Activated CD8-positive, alpha-beta memory T cell treated with anti-CD3 and anti-CD28 coated beads for 1 hour (primary cell): ENCODE measurements around the gene MAPK4.

Experiments
- DNase-seq, 2 donors: peaks; one replicate each; pipeline ENCODE4 v3.0.0-alpha.2; 2020; ENCODE audit warnings: low read depth in 1 of 2; ENCODE audit errors: extremely low read depth in 1 of 2

MAPK4 gene

GRCh38 chr18:50715919-50716318, 156.0 kb downstream of the MAPK4 start:
- no peak for DNase-seq

- no peak for DNase-seq
These were observed 157.0 kb downstream of the MAPK4 start for GRCh38 chr18:50716902-50717301.

DNA sequence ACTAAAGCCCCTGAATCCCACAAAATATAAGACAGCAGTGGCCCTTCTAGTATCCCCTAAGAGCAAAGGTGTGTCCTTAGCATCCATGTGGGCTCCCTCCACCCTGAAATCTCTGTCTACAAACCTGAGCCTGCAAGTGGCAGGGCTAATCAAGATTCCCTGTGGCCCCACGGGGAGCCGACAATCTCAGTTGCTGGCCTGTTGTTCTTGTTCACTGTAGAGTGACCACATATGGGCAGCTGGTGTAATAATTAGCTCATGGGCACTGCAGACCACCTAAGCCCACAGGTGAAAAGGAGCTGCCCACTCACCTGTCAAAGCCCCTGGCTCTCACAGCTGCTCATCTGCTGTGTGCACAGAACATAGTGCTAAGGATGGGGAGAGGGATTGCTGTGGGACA, 157.7 kb downstream of the MAPK4 start:
- DNase-seq, result no peak

GRCh38 chr18:50719471-50720324, 159.8 kb downstream of the MAPK4 start:
- no peak for DNase-seq

- no peak for DNase-seq
These were observed 160.4 kb downstream of the MAPK4 start for GRCh38 chr18:50720325-50720674.

- no peak for DNase-seq
These were observed 161.1 kb downstream of the MAPK4 start for GRCh38 chr18:50721006-50721405.

- DNase-seq, result no peak
These were observed 161.7 kb downstream of the MAPK4 start for GRCh38 chr18:50721451-50722120.

- no peak for DNase-seq
These were observed 162.4 kb downstream of the MAPK4 start for GRCh38 chr18:50722311-50722710.

GRCh38 chr18:50724751-50725151, 164.9 kb downstream of the MAPK4 start:
- no peak for DNase-seq

DNA sequence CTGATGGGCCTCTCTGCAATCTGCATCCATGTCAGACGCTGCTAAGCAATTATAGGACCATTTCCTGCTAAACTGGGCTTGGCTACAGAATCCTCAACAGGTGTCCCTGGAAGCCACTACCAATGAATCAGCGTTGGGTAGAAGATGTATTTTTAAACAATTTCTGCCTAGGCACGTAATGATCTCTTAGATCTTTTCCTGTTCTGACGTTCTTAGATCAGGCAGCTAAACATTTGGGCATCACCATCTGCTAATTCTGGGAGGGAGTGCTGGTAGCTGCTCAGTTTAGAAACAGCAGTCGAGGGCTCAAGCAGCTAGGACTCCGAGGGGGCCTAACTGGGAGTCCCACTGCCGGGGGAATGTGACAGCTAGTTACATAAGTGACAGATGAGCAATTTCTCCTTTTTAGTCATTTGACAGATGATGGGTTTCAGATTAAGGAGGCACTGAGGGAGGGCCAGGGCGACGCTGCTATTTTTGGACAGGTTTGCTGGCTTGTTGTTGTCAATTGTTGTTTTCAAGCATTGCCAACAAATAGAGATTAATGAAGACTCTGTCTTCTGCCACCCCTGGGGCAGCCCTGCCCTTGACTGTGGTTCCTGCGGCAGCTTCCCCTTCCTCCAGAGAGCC, 167.2 kb downstream of the MAPK4 start:
- DNase-seq, result no peak

- DNase-seq, result no peak
These were observed 168.0 kb downstream of the MAPK4 start for GRCh38 chr18:50727721-50728471.

GRCh38 chr18:50729376-50729775, 169.5 kb downstream of the MAPK4 start:
- DNase-seq, result no peak

GRCh38 chr18:50729986-50730385, 170.1 kb downstream of the MAPK4 start:
- DNase-seq, result no peak

DNA sequence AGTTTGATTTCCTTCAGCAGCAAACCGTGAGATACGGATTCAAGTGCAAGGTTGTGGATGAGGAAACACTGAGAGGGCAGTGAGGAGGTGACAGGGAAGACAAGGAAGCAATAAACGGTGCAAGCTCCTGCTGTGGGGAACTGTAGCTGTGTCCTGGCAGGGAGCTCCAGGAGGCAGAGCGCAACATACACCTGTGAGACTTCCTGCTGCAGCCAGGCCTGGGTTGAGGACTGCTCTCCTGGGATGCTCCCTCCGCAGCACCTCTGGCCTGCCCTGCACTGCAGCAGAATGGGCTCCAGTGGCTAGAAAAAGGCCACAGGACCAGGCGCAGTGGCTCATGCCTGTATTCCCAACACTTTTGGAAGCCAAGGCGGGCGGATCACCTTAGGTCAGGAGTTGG, 174.5 kb downstream of the MAPK4 start:
- no peak for DNase-seq

DNA sequence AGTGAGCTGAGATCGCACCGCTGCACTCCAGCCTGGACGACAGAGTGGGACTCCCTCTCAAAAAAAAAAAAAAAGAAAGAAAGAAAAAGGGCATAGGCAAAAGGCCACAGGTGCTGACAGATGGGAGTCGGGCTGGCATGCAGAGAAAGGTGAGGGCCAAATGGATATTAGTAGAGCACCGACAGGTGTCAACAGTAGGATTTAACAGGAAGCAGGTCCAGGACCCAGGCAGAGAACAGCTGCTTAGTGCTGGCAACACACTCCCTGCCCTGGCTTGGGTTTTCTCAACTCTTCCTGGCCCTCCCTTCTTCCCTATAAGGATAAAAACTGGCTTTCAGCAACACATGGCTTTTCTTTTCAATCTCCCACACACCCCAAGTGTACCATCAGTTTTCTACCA, 175.0 kb downstream of the MAPK4 start:
- DNase-seq, result no peak

DNA sequence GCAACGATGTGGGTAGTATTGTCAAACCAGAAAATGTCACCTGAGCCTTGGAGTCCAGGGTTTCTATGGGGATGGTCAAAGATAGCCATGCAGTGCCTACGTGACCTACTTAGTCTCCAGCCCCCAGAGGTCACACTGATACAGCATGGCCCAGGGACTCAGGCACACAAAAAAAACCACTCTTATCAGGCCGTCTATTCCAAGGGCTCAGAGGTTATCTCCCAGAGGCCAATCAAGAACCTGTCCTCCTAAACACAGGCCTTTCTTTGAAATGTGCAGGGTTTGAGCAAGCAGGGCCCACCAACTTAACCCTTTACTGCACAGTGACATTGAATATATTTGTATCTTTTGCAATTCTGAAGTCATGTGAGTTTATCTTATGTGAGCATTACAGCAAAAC, 177.2 kb downstream of the MAPK4 start:
- no peak for DNase-seq

GRCh38 chr18:50738098-50738757, 178.3 kb downstream of the MAPK4 start:
- no peak for DNase-seq

GRCh38 chr18:50742952-50743351, 183.1 kb downstream of the MAPK4 start:
- no peak for DNase-seq

- no peak for DNase-seq
These were observed 184.4 kb downstream of the MAPK4 start for GRCh38 chr18:50744253-50744652.

- DNase-seq, result no peak
These were observed 186.1 kb downstream of the MAPK4 start for GRCh38 chr18:50745945-50746344.

- DNase-seq, result no peak
These were observed 188.0 kb downstream of the MAPK4 start for GRCh38 chr18:50747849-50748242.
